ENCODE data around the gene DNAI1.

DNAI1 gene

GRCh38 chr9:34514401-34514800 lies 55.8 kb downstream of the DNAI1 start:
- no peak for DNase-seq

DNA sequence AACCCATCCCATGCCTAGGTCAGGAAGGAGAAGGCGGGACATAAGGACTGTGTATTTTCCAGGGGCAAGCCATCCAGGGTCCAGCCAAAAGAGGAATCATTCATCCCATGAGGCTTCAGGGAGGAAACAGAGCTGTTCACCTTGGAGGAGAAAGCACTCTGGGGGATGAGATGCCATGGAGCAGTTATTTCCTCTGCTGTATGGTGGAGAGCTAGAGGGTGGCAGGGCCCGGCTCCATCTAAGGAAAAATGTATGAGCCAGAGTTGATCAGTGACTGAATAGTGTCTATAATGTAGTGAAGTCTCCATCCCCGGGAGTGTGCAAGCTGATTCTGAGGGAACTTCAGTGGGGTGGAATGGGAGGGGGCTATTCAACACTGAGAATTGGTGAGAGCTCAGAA lies 56.2 kb downstream of the DNAI1 start:
- no peak for DNase-seq

GRCh38 chr9:34515959-34516358 lies 57.4 kb downstream of the DNAI1 start:
- DNase-seq, result no peak

GRCh38 chr9:34517185-34517584 lies 58.6 kb downstream of the DNAI1 start:
- DNase-seq, result no peak

DNA sequence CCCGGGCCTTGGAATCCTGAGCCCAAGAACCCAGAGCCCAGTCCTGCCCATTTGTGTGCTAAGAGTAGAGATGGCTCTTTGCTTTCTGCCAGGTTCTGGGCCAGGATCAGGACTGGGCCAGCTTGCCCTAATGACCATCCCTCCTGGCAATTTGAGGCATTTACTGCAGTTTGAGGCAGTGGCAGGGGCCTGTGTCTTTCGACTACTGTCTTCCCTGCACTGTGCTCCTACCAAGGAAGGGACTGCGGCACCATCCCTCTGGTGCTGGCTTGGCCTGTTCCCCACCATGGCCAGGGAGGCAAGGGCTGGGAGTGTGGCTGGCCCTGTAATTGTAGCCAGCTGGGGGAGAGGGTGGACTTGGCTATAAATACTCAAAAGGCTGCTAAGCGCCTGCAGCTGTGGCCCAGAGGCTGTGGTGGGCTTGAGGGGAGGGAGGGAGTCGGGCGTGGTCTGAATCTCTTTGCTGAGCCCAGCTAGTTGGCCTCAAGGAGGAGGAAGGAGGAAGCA lies 59.6 kb downstream of the DNAI1 start:
- no peak for DNase-seq

- no peak for DNase-seq
These were observed 60.3 kb downstream of the DNAI1 start for GRCh38 chr9:34518896-34519295.

DNA sequence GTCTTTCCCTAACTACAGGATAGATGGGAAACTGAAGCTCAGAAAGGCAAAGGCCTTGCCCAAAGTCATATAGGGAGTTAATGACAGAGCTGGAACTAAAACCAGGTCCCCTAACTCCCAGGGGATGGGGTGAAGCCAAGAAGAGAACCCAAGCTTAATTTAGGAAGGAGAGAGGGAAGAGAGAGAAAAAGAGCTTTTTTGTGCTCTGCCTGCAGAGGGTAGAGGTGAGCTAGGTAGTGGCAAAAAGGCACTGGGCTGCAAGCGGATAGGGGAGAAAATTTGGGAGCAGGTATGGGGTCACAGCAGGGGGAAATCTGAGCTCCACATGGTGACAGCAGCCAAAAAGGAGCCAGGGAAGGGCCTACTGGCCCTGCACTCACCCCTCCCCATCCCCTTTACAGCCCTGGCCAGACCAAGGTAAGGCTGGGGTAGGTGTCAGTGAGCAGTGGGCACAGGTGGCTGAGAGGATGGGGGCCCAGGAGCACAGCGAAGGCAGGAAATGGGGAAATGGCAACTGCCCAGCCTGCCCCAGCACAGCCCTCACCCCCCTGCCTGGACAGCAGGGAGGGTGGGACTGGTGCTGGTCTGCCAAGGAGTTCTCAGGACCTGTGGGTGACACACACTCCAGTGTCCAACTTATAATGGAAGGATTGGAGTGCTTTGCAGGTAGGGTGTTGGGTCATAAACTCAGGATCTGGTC lies 60.9 kb downstream of the DNAI1 start:
- no peak for DNase-seq

DNA sequence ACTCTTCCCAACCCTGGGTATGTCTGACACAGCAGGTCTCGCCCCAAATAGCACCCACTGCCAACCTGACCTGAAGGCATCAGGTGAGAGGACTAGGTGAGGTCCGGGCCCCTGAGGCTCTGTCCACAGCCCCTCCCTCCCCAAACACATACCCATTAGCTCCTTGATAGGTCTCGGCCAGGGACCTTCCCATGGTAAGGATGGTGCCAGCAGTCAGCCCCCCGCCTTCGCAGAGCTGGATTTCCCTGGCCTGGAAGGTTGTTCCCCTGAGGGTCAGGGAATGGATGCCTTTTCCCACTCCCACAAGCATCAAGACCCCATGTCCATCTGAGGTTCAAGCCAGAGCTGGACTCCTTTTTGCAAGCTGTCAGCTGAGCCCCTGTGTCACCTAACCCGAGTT lies 61.5 kb downstream of the DNAI1 start:
- DNase-seq, result no peak

GRCh38 chr9:34520505-34521385 lies 62.1 kb downstream of the DNAI1 start:
- no peak for DNase-seq

GRCh38 chr9:34521406-34522045 lies 62.9 kb downstream of the DNAI1 start:
- DNase-seq, result no peak

DNA sequence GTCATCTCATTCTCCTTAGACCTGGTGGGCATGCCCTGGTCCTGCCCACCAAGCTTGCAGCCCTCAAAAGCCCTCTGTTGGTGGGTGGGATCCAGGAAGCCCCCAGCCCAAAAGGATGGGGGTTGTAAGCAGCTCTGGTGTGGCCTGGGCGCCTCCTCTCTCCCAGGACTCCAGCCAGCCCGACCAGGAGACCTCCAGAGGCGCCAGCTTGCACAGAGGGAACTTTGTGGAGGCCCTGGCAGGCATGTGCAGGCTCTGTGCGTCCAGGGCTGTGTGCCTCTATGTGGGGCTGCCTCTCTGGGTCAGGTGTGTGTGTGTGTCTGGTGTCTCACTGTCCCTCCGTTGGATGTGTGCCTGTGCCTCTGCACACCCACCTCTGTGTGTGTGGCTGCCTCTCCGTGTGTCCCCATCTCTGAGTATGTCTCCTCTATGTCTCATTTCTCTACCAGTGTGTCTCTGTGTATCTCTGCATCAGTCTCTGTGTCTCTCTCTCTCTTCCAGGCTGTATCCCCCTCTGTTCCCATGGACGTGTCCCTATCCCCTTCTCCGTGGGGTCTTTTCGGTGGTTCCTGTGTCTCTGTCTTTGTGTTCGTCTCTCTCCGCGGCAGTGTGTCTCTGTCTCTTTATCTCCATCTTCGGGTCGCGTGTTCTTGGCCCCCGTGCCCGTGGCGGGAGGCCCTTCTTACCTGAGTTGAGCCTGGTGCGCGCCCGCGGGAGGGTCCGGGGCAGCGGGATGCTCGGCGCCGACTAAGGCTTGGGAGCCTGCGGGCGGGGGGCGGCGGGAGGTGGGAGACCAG lies 63.7 kb downstream of the DNAI1 start:
- no peak for DNase-seq

DNA sequence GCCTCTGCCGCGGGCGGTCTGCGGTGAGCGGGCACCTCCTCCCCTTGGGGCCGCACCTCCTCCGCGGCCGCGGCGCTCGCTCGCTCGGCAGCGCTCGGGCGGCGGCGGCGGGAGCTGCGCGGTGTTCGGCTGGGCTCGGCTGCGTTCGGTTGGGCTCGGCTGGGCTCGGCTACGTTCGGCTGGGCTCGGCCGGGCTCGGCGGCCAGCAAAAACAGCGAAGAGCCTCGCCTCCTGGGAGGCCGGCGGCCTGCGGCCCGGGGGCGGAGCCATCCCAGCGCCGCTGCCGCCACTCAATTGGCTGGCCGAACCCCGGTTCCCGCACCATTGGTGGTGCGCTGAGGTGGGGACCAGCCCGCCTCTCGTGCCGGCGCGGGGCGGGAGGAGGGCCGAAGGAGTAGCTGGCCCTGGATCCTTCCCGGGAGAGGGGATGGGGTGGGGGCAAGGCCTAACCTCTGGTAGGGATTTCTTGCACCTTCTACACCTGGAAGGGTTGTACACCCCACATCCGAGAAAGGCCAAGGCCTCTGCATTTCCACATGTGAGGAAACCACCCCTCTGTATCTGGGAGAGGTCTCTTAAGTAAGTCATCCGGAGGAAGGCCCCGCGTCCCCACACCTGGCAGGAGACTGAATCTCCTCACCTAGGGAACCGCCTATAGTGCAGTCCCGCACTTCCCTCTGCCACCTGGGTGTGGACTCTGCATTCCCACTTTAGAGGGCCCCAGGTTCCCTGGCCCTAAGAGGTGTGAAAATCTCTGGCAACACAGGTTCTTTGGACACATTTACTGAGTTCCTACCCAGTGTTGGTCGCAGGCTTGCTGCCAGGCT lies 64.6 kb downstream of the DNAI1 start, which contains the start of gene ENHO:
ENHO (minus strand) TSS at position 20 of the 827 bp plus-strand sequence. CDS start 1,295 bp downstream, outside the sequence.
- DNase-seq, result peak; percentile 92

GRCh38 chr9:34524349-34524748 lies 65.7 kb downstream of the DNAI1 start:
- no peak for DNase-seq

DNA sequence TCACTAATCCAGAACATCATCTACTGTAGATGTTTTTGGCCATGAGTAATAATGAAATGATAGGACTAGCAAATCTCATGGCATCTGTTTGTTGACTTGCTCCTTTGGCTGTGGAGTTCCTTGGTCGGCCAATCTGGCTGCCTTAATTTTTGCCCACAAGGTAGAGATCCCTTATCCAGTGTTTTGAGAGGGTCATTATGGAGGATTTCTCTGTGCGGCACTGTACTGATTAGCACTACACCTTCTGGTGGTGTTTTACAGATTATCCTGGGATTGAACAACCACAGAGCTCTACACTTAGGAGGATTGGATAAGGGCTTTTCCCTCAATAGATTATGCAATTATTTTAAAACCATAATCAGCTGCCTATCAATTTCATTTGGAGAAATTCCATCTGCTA lies 67.4 kb downstream of the DNAI1 start:
- DNase-seq, result no peak

DNA sequence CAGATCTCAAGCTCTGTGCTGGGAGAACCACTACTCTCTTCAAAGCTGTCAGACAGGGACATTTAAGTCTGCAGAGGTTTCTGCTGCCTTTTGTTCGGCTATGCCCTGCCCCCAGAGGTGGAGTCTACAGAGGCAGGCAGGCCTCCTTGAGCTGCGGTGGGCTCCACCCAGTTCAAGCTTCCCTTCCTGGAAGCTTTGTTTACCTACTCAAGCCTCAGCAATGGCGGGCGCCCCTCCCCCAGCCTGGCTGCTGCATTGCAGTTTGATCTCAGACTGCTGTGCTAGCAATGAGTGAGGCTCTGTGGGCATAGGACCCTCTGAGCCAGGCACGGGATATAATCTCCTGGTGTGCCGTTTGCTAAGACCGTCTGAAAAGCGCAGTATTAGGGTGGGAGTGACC lies 73.4 kb downstream of the DNAI1 start:
- peak; percentile 17 for DNase-seq

GRCh38 chr9:34536685-34537084 lies 78.1 kb downstream of the DNAI1 start:
- no peak for DNase-seq

DNA sequence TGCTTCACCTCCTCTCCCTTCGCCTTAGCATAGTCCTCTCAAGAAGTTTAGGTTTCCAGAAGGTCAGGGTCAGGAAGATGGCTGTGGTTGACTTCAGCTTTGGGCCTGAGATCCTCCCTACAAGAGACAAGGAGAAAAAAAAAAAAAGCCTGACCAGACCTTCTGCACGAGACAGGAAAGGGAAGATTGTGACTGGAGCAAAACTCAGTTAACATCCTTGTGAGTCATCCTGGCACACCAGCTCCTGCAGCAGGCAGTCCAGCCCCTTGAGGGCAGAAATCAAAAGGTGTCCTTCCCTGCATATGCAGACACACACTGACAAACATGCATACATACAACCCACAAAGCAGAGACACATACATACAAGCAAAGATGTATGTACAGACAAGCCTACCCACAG lies 82.2 kb downstream of the DNAI1 start:
- DNase-seq, result peak; percentile 13

DNA sequence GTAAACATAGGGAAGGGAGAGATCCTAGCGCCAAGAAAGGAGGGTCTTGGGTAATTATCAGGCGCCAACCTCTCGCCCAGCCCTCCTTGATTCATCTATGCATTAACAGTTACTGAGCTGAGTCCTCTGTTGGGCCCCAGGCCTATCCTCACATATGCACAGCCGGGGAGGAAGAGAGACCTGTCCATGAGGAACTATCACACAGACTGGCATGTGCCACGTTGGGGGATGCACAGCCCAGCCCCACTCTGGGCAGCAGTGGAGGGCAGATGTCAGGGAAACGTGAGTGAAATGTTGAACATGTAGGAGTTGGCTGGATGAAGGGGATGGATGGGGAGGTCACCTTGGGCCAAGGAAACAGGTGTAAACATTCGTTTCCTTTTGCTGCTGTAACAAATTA lies 82.9 kb downstream of the DNAI1 start:
- no peak for DNase-seq

DNA sequence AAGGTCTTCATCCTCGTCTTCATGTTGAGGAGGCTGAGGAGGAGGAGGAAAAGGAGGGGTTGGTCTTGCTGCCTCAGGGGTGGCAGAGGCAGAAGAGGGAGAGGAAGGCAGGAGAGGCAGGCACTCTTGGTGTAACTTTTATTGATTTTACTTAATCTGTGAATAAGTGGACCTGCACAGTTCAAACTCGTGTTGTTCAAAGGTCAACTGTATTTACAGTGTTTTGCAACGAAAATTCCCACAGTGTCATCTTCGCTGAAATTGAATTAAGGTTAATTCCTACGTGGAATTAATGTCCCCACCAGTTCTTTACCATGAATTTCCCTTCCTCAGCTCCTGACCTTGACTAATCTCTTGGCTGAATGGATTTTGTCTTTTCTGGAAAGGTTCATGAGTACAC lies 85.4 kb downstream of the DNAI1 start:
- no peak for DNase-seq

DNA sequence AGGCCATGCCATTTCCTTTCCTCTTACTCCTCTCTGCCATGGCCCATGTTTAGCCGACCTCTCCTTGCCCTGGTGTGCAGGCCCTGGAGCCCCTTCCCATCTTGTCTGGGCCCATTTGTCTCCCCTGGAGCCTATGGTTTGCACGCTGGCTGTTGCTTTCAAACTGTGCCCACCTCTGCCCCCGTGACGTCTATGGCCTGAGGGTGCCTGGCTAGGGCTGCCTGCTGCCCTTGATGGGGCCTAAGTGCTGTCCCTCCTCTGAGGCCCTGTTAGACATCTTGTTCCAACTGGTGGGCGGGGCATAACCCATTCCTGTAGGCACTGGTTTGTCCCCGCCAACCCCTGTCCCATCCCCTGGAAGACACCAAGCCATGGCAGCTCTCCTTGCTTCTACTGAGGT lies 86.9 kb downstream of the DNAI1 start:
- DNase-seq, result no peak

- no peak for DNase-seq
These were observed 87.7 kb downstream of the DNAI1 start for GRCh38 chr9:34546102-34546833.

Measured in DMS53 (cell line).